Measurements from ENCODE around the gene B3GAT1. TPM values are rescaled to one million over a fixed set of nuclear protein-coding genes. Genes with fewer than 3 reads are reported as not detected.

B3GAT1 gene
- total RNA-seq, 1 donor = not detected

GRCh38 chr11:134417871-134418840 lies 6.1 kb upstream of the B3GAT1 start:
- DNase-seq (ENCODE audit: low read depth) = peak; percentile 22
- TF ChIP-seq CTCF (IDR thresholded peaks at IDR 0.05; ENCODE audit: insufficient read depth, low read depth, low read length) = no peak

GRCh38 chr11:134416726-134417125 lies 4.7 kb upstream of the B3GAT1 start:
- no peak for TF ChIP-seq CTCF (IDR thresholded peaks at IDR 0.05; ENCODE audit: insufficient read depth, low read depth, low read length)
- no peak overlapping the region for H3K4me3 ChIP-seq (ENCODE audit: low read depth, low read length)
- DNase-seq (ENCODE audit: low read depth) = no peak

More at GRCh38 chr11:134417871-134418840, 6.1 kb upstream of the B3GAT1 start:
- no peak overlapping the region for H3K4me3 ChIP-seq (ENCODE audit: low read depth, low read length)

- no peak for DNase-seq (ENCODE audit: low read depth)
- TF ChIP-seq CTCF (IDR thresholded peaks at IDR 0.05; ENCODE audit: insufficient read depth, low read depth, low read length) = no peak
- no peak overlapping the region for H3K4me3 ChIP-seq (ENCODE audit: low read depth, low read length)
Observed at GRCh38 chr11:134414766-134415765, 3.0 kb upstream of the B3GAT1 start.

- no peak for TF ChIP-seq CTCF (IDR thresholded peaks at IDR 0.05; ENCODE audit: insufficient read depth, low read depth, low read length)
- no peak for DNase-seq (ENCODE audit: low read depth)
- no peak overlapping the region for H3K4me3 ChIP-seq (ENCODE audit: low read depth, low read length)
Observed at GRCh38 chr11:134413826-134414731, 2.0 kb upstream of the B3GAT1 start.

- no peak for TF ChIP-seq CTCF (IDR thresholded peaks at IDR 0.05; ENCODE audit: insufficient read depth, low read depth, low read length)
- DNase-seq (ENCODE audit: low read depth) = no peak
- no peak overlapping the region for H3K4me3 ChIP-seq (ENCODE audit: low read depth, low read length)
Observed at GRCh38 chr11:134413043-134413825, 1.2 kb upstream of the B3GAT1 start.
